Hematopoietic multipotent progenitor cell (in vitro differentiated cells): ENCODE results near the gene EED. TPM values are rescaled to one million over a fixed set of nuclear protein-coding genes. Genes with fewer than 3 reads are reported as not detected.
"Not testable (repeated sequence)": the region's sequence is repeated elsewhere in the genome, so short reads cannot be mapped to it uniquely, and the experiment has no call there.

ENCODE experiments used
- DNase-seq, 3 donors: peaks; one replicate each; pipeline ENCODE4 v3.0.0-alpha.2; 2011 to 2015; ENCODE audit warnings: low read depth in 2 of 3, low spot score in 2 of 3
- small RNA-seq: library from RNA; depleted of rRNA; stranded (forward); fragments of <200 nt; gene quantifications from one replicate; pipeline ENCODE3, GENCODE V24; 2012
- total RNA-seq: library from RNA; depleted of rRNA; stranded (reverse); fragments of >200 nt; gene quantifications from one replicate; pipeline ENCODE4 v1.2.3, GENCODE V29; 2012

EED gene
- total RNA-seq, 1 donor = 7.5 TPM

DNA sequence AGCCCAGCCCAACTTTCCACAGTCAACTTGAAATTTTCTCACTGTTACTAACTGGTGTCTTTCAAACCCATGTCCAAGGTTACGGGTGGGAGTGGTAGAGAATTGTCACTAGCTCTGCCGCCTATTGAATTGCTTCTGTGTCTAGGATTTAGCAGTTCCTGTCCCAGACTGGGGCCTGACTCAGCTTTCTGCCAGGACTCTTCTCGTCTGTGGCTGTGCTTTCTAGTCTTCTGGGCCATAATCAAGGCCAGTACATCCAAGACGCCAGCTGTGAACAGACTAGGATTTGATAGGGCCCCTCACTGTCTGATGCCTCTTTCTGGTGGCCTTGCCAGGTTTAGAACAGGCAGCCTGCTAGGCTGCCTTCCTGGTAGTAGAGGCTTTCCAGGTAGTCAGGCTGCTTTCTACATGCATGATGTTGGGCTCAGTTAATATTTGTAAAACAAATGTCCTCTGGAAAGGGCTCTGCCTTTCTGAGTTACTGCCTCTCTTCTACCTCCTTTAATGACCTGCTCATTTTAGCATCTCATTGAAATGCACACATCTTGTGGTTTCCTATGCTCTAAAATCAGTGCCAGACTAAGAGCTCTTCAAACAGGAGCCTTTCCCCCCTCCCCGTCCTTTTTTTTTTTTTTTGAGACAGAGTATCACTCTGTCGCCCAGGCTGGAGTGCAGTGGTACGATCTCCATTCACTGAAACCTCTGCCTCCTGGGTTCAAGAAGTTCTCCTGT is 44.4 kb downstream of the EED start:
- no peak for DNase-seq

DNA sequence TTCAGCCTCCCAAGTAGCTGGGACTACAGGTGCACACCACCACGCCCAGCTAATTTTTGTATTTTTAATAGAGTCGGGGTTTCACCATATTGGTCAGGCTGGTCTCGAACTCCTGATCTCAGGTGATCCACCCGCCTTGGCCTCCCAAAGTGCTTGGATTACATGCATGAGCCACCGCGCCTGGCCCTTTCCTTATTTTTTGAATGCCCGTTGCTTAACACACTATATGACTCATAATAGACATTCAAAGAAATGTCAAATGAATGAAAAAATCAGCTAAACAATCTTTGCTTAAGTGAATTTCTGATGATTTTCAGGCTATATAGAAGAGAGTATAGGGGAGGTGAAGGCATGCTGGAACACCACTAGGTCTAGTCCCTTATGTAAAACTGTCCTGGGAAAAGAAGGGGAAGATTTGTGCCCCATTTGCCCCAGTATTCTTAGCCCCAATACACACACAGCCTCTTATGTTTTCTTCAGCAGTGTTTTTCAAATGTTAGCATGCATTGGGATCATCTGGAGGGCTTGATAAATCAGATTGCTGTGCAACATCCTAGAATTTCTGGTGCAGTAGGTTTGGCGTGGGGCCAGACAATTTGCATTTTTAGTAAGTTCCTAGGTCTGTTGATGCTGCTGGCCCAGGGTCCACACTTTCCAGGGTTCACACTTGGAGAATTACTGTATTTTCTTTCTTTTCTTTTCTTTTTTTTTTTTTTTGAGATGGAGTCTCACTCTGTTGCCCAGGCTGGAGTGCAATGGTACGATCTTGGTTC is 45.1 kb downstream of the EED start:
- DNase-seq = not testable (repeated sequence)

DNA sequence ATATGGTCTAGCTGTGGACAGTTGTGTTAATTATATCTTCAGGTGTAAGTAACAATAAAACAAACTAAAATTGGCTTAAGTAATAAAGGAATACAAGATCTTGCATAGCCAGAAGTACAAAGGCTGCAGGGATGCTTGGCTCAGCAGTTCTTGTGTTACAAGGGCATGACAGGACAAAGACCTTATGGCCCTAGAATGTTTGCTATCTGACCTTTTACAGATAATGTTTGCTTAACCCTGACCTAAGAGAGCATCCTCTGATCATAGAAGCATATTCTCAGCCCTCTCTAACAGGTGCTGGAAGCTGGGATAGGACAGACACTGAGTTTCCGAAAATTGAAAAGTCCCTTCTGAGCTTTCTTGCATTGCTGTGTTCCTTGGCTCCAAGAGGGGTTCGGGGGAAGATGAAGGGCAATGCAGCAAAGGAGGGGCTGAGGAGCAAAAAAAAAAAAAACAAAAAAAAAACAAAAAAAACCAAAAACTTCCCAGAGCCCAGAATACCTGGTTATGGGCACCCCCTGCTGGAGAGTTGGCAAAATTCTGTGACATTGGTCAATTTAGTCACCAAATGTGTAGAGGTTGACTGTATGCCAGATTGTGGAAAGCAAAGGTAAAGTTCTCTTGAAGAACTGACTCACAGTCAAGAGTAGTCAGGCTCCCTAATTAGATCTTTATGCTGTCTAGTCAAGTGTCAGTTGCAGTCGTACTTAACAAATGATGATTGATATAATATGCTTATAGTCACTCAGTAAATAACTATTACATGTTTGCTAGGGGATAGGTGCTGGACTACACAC is 47.1 kb downstream of the EED start:
- peak in 2 of 3 donors; percentile 62 to 84 for DNase-seq

DNA sequence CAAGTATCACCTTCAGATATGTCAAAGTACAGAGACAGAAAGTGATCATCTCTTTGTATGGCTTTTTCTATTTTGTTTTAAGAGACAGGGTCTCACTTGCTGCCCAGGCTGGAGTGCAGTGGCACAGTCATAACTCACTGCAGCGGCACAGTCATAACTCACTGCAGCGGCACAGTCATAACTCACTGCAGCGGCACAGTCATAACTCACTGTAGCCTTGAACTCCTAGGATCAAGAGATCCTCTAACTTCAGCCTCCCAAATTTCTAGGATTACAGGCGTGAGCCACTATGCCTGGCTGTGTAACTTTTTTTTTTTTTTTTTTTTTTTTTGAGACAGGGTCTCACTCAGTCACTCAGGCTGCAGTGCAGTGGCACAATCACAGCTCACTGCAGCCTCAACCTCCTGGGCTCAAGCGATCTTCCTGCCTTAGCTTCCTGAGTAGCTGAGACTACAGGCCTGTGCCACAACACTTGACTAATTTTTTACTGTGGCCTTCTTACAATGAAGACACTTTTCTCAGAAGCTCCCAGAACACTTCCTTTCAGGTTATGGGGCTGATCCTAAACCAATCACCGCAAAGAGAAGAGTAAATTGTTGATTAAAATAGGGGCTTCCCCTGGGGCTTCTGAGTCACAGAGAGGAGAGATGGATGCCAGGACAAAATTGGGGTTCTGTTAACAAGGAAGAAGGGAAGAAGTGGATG is 48.5 kb downstream of the EED start:
- DNase-seq = no peak

DNA sequence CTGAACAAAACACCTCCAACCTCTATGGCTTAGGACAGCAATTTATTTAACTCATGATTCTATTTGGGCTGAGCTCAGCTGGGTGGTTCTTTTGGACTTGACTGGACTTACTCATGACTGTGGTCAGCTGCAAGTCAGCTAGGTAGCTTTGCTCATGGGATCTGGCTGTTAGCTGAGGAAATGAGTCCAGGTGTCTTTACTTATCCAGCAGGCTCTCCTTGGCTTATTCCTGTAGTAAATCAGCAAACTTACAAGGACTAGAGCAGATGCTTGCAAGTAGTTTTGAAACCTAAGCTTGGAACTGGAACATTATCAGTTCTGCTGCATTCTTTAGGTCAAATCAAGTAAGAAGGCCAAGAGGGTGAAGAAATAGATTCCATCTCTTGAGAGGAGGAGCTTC is 49.5 kb downstream of the EED start:
- no peak for DNase-seq

DNA sequence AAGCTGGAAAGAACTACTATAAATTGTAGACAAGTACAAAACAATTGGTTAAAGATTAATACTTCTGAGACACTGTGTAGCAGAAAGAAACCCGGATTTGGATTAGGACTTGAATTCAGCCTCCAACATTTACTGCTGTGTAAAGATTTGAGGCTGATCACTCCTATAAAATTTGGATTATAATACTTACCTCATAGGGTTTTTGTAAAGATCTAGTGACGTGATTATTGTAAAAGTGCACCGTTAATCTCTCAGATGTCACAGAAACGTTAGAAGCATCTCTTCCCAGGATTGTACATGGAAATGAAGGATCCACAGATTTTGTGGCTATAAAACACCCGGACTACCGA is 57.2 kb downstream of the EED start:
- DNase-seq = no peak

DNA sequence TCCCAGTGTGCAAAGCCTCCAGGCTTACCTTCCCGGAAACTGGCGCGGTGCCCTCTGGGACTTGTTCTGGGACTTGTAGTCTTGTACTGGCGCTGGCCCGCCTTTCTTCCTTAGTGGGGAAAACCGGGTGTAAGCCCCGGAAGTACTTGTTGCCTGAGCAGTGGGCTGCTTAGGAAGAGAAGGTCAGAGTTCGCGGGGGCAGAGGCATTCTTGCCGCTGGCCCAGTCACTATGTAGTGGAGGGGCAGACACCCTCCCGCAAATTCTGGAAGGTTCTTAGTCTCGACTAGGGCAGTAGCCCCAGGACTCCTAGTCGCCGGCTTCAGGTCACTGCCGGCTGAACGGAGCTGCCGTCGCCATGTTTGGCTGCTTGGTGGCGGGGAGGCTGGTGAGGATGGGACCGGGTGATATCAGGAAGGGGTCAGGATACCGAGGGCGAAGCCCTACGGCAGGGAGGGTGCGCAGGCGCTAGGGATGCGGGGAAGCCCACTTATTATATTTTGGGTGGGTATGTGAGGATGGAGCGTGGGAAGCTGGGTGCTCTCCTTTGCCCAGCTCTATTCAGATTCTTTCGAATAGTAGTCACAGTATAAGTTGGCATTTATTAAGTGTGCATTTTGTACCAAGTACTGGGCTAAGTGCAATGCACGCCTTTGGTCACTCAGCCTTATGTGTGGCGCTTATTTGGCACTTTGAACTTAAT is 57.7 kb downstream of the EED start, which contains the start of gene HIKESHI:
HIKESHI (plus strand) TSS at position 149 of the 702 bp plus-strand sequence; CDS start at position 358, 209 bp downstream.
- peak; percentile 75 to 94 (median 92) for DNase-seq

DNA sequence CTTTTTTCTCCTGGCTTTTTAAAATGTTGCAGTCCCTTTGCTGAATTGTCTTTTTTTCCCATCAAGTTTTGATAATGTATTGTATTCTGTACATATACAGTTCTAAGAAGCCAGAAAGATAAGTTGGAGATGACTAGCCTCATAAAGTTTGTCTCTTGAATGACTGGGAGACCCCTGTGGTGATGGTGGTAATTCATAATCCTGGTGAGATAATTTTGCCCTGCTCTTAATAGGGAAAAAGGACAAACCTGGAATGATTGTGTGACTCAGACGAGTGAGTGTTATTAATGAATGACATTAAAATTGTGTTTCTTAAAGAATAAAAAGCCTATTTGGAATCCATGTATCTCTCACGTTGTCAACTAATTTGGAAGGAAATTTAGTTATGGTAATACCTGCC is 58.7 kb downstream of the EED start:
- no peak for DNase-seq

DNA sequence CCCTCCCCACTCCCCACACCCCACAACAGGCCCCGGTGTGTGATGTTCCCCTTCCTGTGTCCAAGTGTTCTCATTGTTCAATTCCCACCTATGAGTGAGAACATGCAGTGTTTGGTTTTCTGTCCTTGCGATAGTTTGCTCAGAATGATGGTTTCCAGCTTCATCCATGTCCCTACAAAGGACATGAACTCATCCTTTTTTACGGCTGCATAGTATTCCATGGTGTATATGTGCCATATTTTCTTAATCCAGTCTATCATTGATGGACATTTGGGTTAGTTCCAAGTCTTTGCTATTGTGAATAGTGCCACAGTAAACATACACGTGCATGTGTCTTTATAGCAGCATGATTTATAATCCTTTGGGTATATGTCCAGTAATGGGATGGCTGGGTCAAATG is 64.2 kb downstream of the EED start:
- DNase-seq = not testable (repeated sequence)

DNA sequence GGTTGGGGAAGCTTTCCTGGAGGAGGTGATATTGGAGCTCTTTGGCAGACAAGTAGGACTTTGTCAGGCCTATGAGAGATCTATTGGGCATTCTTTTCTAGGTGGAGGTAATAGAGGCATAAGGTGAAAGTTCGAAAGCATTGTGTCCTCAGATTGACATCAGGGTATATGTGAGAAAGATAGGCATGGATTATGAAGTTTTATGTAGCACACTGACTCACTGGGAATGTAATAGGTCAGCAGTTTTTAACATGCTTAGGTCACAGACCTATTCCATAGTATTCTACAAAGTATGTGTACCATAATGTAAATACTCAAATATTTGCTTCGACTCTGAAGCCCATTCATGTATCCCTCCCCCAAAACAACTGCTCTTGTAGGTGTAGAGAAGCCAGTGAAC is 69.2 kb downstream of the EED start:
- no peak for DNase-seq

DNA sequence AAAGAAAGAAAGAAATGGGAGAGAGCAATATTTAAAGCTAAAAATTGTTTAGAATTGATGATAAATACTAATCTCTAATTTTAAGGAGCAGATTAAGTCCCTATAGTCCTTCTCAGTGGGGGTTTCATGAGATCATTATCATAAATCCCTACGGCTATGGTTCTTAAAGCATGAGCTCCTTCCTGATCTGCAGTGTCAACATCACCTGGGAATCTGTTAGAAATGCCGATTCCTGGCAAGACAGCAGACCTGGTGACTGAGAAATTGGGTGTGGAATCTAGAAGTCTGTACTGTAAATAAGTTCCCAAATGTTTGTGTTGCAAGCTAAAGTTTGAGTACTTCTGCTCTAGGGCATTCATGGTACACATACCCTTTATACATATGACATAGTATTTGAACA is 70.1 kb downstream of the EED start:
- no peak for DNase-seq

Small RNA genes within 50 kb of the gene (small RNA-seq; reads per million reads assigned to genes)
- gene RF00017 (not detected), gene RN7SL225P (not detected)

Other genes with a start within 250 kb of the EED start
- 153 TPM for gene PICALM, start 175.7 kb upstream of the EED start, total RNA-seq
- 28.8 TPM for gene HIKESHI, start 57.5 kb downstream of the EED start, total RNA-seq
- gene CCDC81, start 130.1 kb downstream of the EED start, total RNA-seq = under 0.01 TPM